NOMO-1 (cell line): ENCODE measurements around the gene PRSS3.
A peak's percentile ranks its signal among the peaks of the same experiment; 100 is the strongest.
"Not testable (repeated sequence)": the region's sequence is repeated elsewhere in the genome, so short reads cannot be mapped to it uniquely, and the experiment has no call there.

Experiments
- DNase-seq, 2 experiments: peaks; one replicate each; lab custom pipeline; 2025; ENCODE audit not compliant: unreplicated experiment in 2 of 2; lab: John Stamatoyannopoulos, UW

Gene PRSS3

DNA sequence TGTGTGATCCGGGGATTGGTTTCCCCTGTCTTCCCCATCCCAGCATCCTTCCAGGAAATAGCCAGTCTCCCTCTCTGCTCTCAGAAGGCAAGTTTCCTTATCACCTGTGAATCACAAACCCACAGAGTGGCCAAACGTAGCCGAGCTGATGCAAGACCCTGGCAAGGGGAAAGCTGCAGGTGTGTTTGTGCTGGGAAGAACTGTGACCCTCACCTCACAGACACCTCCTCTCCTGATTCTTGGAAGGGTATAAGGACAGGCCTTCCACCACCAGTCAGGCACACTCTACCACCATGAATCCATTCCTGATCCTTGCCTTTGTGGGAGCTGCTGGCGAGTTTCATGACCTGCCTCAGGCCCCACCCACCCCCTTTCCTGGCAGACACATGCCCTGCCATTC, at the start of gene PRSS3:
Gene PRSS3, plus strand, starts transcription at position 281 of the 400 bp plus-strand sequence. Its CDS starts 13 bp downstream, at position 294.
- DNase-seq: no peak

GRCh38 chr9:33748633-33749304, 46.6 kb upstream of the PRSS3 start:
- DNase-seq: peak in 1 of 2 experiments; percentile 74

- DNase-seq: peak; percentile 41 to 74
Measured at GRCh38 chr9:33749305-33749654, 46.1 kb upstream of the PRSS3 start.

- no peak for DNase-seq
Measured at GRCh38 chr9:33750307-33750838, 45.0 kb upstream of the PRSS3 start.

DNA sequence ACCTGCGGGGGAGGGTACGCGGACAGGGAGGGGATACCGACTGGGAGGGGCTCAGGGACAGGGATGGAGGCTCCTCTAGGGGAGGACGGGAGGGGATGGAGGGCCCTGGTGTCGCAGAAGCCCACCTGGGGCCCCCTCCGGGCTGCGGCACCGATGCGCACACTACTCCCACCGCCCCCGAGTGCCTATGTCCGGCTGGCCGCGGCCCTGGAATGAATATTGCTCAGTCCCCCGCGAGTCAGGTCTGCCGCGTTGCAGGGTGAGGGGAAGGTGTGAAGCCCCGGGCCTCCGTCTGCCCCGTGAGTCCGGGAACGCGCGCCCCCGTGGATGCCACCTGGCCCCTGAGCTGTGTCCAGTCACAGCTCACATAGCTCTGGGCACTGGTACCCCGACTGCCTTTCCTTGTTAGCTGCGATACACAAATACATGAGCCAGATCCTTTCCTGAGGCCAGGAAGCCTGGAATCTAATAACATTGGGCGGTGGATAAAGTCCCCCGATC, 44.5 kb upstream of the PRSS3 start:
- DNase-seq: no peak

DNA sequence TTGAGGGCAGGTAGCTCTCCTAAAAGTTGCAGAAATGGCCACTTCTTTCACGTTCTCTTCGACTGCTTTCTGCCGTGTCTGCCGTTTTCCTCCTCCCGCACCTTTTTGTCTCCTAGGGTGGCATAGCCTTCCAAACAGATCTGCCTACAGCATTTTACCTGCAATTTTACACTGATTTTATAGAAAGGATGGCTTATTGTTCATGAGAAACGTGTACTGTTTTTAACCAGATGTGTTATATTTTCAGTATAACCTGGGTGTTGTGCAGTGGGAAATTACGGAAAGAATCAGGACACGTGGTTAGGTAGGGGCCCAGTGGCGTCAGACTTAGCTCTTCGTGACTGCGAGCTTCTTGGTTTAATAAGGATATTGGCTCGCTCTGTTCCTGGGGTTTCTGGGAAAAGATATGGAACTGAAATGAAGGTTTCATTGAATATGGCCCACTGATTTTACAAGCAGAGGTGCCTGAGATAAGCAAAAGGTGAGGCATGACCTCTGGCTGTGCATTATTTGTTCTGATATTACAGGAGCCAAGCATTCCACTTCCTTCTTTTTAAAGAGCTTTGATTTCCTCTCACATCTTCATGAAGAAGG, 43.7 kb upstream of the PRSS3 start:
- no peak for DNase-seq

GRCh38 chr9:33752130-33752637, 43.2 kb upstream of the PRSS3 start:
- no peak for DNase-seq

DNA sequence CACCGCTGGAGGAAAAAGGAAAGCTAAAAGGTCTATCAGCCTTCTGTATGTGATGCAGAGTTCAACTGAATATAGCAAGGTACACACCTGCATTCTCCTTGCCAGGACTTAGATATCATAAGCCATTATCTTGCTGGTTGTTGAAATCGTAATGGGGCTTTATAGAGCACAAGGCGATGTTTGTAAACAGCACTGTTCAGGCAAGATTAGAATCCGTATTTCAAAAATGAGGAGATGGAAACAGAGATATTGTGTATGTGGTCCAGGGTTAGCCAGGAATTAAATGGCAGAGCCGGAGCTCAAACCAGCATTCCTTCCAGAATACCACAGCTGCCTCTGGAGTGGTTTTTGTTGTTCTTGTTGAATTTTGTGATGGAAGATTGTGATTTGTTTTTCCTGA, 42.6 kb upstream of the PRSS3 start:
- not testable (repeated sequence) for DNase-seq

GRCh38 chr9:33759648-33760047, 35.7 kb upstream of the PRSS3 start:
- DNase-seq: peak; percentile 83 to 93

DNA sequence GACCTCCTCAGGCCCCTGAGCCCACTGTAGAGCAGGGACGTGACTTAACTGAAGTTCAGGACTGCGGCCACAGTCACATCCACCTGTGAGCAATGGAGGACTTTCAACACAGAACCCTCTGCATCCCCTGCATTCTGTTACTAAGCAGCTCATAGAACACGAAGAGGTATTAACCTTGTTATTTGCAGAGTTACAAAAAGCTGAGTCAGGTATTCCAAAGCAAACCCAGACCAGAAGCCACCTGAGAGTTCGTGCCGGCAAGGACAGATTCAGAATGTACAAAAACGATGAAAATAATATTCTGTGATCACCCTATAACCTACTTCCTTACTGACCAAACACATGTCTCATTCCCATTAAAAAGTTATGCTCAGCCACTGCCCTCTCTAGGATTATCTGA, 33.0 kb upstream of the PRSS3 start:
- no peak for DNase-seq

DNA sequence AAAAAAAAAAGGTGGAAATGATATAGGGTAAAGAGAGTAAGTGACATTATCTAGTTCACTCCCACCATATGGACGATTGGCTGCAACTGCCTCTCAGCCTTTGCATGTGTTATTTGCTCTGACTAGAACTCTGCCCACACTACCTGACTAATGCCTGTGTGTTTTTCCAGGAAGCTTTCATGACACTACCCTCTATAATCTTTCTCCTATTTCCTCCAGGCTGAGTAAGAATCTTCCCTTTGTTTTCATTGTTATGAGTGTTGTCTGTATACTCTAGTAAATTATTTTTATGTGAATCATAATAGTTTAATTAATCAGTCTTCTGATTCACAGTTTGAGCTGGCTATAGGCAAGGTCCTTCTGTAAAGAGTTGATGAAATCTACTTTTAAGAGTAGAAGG, 31.7 kb upstream of the PRSS3 start:
- not testable (repeated sequence) for DNase-seq

GRCh38 chr9:33765411-33765810, 29.9 kb upstream of the PRSS3 start:
- DNase-seq: no peak

GRCh38 chr9:33770156-33770880, 25.0 kb upstream of the PRSS3 start:
- not testable (repeated sequence) for DNase-seq

DNA sequence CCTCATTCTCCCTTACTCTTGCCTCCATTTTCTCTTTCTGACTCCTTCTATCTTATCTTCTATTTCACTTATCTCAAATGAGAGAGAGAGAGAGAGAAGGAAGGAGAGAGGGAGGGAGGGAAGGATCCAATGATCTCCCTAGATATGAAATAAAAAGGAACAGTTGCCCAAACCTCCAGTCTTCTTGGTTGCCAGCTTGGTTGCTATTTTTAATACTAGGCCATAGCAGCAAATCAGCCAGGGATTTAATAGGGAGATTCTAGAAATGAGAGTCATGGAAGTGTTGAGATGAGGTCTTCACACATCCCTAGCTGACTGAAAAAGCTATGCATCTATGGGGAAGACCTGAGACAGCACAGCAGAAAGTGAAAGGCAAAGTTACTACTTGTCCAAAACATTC, 22.2 kb upstream of the PRSS3 start:
- DNase-seq: not testable (repeated sequence)

- not testable (repeated sequence) for DNase-seq
Measured at GRCh38 chr9:33774074-33774659, 21.2 kb upstream of the PRSS3 start.

DNA sequence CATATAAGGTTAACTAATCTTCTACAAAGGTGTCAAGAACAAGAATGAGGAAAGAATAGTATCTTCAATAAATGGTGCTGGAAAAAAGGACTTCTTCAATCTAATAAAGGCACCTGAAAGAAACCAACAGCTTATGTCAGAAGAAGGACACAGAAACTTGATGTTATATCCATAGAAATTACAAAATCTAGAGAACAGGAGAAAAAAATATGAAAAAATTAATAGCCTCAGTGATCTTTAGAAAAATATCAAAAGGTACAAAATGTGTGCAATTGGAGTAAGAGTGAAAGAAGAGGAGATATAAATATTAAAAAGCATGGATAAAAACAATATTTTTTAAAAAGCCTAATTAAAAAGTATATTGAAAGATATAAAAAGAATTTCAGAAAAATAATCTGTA, 18.8 kb upstream of the PRSS3 start:
- no peak for DNase-seq

GRCh38 chr9:33778700-33779351, 16.5 kb upstream of the PRSS3 start:
- DNase-seq: peak; percentile 80 to 85

DNA sequence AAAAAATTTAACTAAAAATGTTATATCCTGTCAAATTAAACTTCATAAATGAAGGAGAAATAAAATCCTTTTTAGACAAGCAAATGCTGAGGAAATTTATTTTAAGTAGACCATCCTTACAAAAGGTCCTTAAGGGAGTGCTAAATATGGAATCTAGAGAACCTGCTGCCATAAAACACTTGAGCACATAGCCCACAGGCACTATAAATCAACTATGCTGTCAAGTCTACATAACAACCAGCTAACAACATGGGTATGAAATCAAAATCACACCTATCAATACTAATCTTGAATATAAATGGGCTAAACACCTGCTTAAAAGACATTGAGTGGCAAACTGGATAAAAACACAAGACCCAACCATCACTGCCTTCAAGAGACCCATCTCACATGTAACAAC, 15.1 kb upstream of the PRSS3 start:
- no peak for DNase-seq

- no peak for DNase-seq
Measured at GRCh38 chr9:33781736-33782135, 13.6 kb upstream of the PRSS3 start.

DNA sequence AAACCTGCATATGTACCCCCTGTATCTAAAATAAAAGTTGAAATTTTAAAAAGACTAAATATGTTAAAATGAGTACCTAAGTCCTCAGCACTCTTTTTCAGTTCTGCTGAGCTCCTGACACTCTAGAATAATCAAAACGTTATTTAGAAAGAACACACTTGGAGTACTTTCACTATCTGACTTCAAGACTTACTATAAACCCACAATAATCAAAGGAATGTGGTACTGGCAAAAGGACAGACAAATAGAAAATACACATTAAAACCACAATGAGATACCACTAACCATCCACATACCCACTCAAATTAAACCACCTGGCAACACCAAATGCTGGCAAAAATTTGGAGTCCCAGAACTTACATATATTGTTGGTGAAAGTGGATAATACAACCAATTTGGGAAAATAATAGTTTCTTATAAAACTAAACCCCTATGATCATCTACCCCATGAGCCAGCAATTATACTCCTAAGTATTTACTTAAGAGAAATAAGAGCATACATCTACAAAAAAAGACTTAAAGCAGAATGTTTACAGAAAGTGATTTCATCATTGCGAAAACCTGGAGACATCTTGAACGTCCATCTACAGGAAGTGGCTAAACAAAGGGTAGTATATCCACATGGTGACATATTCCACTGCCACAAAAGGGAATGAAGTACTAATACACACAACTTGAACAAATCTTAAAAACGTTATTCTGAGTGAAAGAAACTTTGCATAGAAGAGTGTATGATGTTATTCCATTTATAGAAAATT, 12.8 kb upstream of the PRSS3 start:
- DNase-seq: peak in 1 of 2 experiments; percentile 47
